Mammary epithelial cell (primary cell): ENCODE measurements around the gene CELF4.

ENCODE experiments used
- EZH2 ChIP-seq: IDR thresholded peaks from 2 replicates; pipeline ENCODE4 v1.6.1; 2012; ENCODE audit warnings: low read length, inconsistent platforms, borderline replicate concordance
- TF ChIP-seq, protein P1 (sequence below), 2 donors: IDR thresholded peaks in 1 of 2; conservative IDR thresholded peaks in 1 of 2; 2 replicates each; pipeline ENCODE4 v1.5.1; 2011 to 2012; ENCODE audit warnings: inconsistent platforms in 2 of 2, low read length in 2 of 2, mild to moderate bottlenecking in 2 of 2, control low read depth in 1 of 2, low read depth in 1 of 2; ENCODE audit not compliant: insufficient read depth in 1 of 2; ENCODE audit errors: extremely low read depth in 1 of 2

DNA sequence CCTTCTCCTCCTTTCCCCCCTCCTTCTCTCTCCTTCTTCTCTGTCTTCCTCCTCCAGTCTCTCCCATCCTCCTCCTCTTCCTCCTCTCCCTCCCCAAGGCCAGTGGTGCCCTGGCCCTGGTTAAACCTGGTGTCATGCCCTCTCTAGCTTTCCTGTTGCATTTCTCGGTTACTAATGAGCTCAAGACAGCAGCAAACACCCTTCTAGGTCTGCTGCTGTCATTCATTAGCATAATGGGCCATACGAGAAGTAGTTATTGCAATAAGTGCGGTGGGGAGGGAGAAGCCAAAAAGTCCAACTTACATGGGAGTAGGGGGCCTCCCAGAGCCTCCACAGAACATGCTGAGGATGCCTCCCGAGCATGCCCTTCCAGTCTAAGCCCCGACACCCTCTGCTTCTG is 177.2 kb downstream of the CELF4 start:
- TF ChIP-seq, protein P1, sequence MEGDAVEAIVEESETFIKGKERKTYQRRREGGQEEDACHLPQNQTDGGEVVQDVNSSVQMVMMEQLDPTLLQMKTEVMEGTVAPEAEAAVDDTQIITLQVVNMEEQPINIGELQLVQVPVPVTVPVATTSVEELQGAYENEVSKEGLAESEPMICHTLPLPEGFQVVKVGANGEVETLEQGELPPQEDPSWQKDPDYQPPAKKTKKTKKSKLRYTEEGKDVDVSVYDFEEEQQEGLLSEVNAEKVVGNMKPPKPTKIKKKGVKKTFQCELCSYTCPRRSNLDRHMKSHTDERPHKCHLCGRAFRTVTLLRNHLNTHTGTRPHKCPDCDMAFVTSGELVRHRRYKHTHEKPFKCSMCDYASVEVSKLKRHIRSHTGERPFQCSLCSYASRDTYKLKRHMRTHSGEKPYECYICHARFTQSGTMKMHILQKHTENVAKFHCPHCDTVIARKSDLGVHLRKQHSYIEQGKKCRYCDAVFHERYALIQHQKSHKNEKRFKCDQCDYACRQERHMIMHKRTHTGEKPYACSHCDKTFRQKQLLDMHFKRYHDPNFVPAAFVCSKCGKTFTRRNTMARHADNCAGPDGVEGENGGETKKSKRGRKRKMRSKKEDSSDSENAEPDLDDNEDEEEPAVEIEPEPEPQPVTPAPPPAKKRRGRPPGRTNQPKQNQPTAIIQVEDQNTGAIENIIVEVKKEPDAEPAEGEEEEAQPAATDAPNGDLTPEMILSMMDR (conservative IDR thresholded peaks at IDR 0.05 in 1 of 2, IDR thresholded peaks at IDR 0.05 in 1 of 2; ENCODE audit: extremely low read depth in 1 of 2, insufficient read depth in 1 of 2, low read depth in 1 of 2, low read length in 2 of 2): no peak
- no peak for TF ChIP-seq EZH2
